Keratinocyte (primary cell): Measurements from ENCODE around the gene ABHD5.

ENCODE experiments used
- CTCF ChIP-seq, 3 experiments: IDR thresholded peaks in 1 of 3; conservative IDR thresholded peaks in 1 of 3; optimal IDR thresholded peaks in 1 of 3; 2 replicates in 2 of 3; 3 replicates in 1 of 3; pipeline versions ENCODE3 to v1.5.1; 2011; ENCODE audit warnings: low read length in 3 of 3, mild to moderate bottlenecking in 3 of 3, moderate library complexity in 2 of 3, control low read depth in 1 of 3, inconsistent platforms in 1 of 3; ENCODE audit not compliant: insufficient read depth in 2 of 3; ENCODE audit errors: extremely low read depth in 1 of 3
- EZH2 ChIP-seq: IDR thresholded peaks from one replicate; pipeline ENCODE4 v1.6.1; 2012; ENCODE audit warnings: inconsistent platforms, mild to moderate bottlenecking, low read length, moderate library complexity

- TF ChIP-seq CTCF (optimal IDR thresholded peaks at IDR 0.05 in 1 of 3, IDR thresholded peaks at IDR 0.05 in 1 of 3, conservative IDR thresholded peaks at IDR 0.05 in 1 of 3; ENCODE audit: extremely low read depth in 1 of 3, insufficient read depth in 2 of 3, low read length in 3 of 3) (no peak), EZH2 (no peak)
Observed at GRCh38 chr3:43768381-43768973, 77.7 kb downstream of the ABHD5 start.
